OCI-LY7 (cell line): ENCODE results near the gene EP300.

Experiments
- EZH2phosphoT487 ChIP-seq: fragments of 200-600 bp; sonication (generic); IDR thresholded peaks from 2 replicates; pipeline ENCODE4 v1.6.1; 2018; ENCODE audit warnings: low read depth, borderline replicate concordance, mild to moderate bottlenecking, mixed run types, antibody characterized with exemption, low read length, moderate library complexity, mixed read lengths
- TF ChIP-seq, protein P1 (sequence below): fragments of 200-600 bp; sonication (generic); conservative IDR thresholded peaks from 2 replicates; pipeline ENCODE4 v1.5.1; 2014; ENCODE audit warnings: mild to moderate bottlenecking, antibody characterized with exemption, low read length, moderate library complexity, mixed read lengths

DNA sequence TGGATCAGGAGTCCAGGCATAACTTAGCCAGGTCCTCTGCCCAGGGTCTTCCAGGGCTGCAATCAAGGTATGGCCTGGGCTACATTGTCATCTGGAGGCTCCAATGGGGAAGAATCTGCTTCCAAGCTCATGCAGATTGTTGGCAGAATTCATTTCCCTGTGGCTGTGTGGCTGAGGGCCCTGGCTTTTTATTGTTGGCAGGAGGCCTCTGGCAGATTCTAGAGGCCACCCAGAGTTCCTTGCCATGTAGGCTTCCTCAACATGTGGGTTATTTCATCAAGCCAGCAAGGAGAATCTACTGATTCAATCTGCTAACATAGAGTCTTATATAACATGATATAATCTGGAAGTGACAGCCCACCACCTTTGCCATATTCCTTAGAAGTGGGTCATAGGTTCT, 16.4 kb upstream of the EP300 start:
- TF ChIP-seq, protein P1, sequence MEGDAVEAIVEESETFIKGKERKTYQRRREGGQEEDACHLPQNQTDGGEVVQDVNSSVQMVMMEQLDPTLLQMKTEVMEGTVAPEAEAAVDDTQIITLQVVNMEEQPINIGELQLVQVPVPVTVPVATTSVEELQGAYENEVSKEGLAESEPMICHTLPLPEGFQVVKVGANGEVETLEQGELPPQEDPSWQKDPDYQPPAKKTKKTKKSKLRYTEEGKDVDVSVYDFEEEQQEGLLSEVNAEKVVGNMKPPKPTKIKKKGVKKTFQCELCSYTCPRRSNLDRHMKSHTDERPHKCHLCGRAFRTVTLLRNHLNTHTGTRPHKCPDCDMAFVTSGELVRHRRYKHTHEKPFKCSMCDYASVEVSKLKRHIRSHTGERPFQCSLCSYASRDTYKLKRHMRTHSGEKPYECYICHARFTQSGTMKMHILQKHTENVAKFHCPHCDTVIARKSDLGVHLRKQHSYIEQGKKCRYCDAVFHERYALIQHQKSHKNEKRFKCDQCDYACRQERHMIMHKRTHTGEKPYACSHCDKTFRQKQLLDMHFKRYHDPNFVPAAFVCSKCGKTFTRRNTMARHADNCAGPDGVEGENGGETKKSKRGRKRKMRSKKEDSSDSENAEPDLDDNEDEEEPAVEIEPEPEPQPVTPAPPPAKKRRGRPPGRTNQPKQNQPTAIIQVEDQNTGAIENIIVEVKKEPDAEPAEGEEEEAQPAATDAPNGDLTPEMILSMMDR = no peak
- TF ChIP-seq EZH2phosphoT487 = no peak
